Activated naive CD4-positive, alpha-beta T cell (primary cell): ENCODE measurements around the gene PPP1R15B.
A peak's percentile ranks its signal among the peaks of the same experiment; 100 is the strongest.

Source experiments
- DNase-seq, 4 experiments: peaks; one replicate each; lab custom pipeline; 2025; lab: John Stamatoyannopoulos, UW

The PPP1R15B gene

DNA sequence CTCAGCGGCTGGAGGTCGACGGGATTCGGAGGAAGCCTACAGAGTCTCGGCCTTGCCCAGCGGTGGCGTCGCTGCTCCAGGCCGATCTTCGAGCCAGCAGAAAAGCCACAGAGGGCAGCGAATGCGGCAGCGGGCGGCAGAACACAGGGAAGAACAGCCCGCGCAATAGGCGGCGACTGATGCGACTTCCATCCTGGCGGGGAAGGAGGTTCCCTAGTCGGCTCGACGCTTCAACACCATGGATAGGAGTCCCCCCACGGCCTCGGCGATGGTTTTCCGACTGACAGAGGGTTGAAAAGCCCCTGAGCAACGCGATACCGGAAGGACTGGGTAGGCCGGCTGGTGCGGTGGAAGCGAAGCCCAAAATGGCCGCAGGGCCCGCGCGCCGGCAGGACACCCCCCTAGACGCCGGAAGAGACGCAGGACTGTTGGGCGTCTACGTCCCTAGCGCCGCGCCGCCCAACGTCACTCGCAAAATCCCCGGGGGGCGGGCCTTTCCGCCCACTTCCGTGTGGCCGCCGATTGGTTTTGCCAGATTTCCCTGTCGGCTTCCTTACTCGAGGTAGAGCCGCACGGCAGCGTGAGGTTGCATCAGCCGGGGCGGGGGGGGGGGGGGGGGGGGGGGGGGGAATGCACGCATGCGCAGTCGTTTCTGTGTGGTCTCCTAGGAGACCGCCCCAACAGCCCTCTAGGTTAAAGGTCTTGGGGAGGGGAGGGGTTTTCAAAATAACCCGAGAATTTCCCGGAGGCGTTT lies at the start of gene PPP1R15B:
PPP1R15B (minus strand) TSS at position 367 of the 754 bp plus-strand sequence. CDS start 406 bp downstream, outside the sequence.
- peak; percentile 97 to 98 (median 97) for DNase-seq

DNA sequence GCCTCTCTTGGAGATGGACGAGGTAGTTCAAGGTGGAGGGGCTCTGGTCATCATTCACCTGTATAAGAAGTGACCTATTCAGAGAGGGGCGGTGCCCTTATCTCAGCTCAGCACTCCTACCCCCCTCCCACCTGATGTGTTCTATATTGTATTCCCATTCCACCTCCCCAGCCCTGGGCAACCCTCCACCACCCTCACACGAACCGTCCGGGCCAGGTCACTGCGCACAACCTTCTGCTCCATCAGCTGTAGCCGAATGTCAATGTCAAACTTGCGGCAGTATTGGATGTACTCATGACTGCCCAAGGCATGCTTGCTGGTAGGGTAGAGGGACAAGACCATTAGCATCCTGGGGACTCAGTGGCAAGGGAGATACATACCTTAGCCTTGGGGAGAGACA lies 48.7 kb upstream of the PPP1R15B start:
- no peak for DNase-seq

DNA sequence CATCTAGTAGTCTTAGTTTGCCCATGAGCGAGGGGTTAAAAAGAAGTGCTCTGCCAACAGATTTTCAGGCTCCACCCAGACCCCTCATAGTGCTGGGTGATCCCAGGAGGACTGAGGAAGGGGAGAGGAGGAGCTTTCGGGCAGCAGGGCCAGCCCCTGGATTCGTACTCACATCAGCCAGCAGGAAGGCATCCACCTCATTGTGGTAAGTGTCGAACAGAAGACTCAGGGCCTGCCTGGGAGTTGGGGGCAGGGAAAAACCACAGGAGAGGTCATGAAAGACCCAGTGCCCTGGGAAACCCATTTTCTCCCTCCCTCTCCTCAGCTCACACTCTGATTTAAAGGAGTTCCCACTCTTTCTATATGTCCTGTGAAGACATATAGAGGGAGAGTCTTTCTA lies 48.1 kb upstream of the PPP1R15B start:
- no peak for DNase-seq

DNA sequence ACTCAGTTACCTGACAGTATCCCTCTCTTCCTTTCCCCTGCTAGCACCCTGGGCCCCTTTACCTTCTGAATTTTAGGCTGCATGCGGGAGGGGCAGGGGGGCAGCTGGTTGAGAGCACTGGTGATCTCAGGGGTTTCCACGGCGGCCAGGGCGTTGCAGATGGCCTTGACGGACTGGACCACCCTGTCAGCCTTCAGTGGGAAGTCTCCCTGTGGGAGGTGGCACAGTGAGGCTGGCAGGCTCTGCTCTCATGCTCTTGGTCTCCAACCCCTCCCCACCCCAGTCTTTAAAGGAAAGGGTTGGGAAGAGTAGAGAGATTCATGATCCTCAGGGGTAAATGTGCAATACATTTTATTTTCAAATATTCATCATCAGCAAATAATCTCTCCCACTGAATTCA lies 46.0 kb upstream of the PPP1R15B start:
- no peak for DNase-seq

DNA sequence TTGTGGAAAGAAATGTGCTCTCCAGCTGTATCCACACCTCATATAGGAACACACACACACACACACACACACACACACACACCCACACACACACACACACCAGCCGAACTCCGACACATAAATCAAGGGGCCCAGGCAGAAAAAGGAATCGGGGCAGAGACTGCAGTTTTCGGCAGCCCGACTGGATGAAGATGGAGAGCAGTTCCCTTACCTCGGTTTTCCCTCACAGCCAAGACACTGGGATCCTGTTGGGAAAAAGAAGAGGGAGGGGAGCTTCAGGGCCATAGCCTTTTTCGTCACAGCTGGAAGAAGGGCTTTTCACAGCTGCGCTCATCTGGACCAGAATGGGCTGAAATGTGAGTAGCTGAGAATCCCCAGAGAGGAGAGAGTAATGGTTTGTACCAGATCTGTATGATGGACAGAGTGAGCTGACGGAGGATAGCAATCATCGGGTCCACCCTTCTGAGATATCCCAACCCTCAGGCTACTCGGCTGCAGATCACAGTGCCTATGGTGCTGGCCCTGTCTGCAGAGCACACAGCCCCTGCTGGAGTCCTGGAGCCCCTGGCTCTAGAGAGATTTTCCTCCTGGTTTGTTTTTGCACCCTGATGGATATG lies 45.3 kb upstream of the PPP1R15B start:
- no peak for DNase-seq

DNA sequence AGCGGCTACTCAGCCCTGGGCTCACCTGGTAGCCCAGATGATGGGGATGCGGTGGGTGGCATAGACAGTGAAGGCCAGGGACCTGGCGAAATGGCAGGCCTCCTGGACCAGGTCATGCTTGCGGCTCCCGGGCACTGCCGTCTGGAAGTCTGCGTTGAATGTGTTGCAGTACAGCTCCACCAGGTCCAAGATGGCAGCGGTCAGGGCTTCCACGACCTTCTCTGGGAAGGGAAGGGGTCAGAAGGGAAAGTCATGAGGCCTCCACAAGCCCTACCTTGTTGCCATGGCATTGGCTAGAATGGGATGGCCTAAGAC lies 44.2 kb upstream of the PPP1R15B start:
- no peak for DNase-seq

DNA sequence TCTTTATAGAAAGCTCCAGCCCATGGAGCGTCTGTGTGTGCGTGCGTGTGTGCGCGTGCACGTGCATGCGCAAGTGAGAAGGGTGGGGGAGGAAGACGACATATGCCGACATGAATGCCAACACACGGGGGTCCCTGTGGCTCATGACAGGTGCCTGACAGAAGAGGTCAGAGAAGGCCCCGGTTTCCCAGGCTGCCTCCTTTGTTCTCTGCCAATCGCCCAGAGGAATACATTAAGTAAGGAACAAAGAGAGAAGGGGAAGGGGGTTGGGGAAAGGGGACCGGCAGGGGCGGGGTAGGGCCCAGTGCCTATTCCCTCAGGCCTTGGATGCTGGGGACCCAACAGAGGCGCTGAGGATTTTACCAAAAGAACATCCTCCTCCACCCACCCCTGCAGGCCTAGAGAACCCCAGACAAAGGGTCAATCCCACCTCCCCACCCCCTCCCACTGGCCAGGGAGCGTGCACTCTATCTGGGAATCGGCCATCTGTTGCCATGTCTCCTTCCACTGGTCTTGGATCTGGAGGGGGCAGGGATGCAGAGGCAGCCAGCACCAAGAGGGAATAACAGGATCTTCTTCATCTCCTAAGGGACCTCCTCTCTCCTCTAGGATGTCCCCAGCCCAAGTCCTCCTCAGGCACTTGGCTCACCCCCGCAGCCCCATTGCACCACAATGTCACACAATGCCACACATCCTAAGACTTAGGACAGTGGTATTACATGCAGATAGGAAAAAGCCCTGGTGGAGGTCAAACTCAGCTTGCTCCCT lies 43.6 kb upstream of the PPP1R15B start:
- DNase-seq, result no peak

DNA sequence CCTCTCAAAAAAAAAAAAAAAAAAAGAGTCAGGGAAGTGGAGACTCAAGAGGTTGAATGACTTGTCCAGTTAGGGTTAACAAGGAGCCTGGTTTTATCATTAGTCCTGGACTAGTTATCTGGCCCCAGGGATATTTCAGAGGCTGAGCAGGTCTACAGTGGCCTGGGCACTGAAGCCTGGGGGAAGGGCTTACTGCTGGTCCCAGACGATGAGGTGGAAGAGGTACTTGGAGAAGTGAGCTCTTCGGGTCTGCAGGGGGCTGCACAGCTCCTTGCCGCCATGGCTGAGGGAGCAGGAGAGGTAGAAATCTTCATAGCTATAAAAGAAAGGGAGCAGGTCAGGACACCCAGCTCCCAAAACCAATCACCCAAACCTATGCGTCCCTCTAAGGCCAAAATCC lies 42.9 kb upstream of the PPP1R15B start:
- DNase-seq, result no peak

DNA sequence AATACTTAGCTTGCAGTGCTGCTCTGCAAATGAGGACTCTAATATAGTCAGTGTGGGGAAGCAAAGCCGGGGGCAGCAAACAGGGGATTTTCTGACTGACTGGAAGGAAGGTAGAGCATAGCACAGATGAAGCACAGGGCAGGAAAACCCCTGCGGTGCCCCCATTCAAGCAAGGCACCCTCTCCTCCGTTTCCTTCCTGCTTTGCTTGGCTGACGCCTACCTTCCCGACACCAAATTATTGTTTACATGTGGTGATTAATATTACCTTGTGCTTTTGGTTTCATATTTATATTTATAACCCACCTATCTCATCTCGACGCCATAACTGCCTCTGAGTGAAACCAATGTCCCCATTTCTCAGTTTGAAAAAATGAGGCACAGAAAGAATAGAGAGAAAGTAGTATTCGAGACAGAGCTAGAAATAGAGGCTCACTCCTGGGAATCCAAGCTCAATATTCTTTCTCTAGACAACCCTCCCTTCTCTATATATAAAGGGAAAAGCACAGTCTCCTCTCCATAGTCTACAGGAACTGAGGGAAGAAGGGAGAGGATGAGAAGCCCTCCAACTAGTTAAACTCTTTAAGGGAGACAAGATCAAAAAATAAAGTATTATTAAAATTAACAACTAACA lies 41.6 kb upstream of the PPP1R15B start:
- peak in 3 of 4 experiments; percentile 10 to 39 (median 34) for DNase-seq

DNA sequence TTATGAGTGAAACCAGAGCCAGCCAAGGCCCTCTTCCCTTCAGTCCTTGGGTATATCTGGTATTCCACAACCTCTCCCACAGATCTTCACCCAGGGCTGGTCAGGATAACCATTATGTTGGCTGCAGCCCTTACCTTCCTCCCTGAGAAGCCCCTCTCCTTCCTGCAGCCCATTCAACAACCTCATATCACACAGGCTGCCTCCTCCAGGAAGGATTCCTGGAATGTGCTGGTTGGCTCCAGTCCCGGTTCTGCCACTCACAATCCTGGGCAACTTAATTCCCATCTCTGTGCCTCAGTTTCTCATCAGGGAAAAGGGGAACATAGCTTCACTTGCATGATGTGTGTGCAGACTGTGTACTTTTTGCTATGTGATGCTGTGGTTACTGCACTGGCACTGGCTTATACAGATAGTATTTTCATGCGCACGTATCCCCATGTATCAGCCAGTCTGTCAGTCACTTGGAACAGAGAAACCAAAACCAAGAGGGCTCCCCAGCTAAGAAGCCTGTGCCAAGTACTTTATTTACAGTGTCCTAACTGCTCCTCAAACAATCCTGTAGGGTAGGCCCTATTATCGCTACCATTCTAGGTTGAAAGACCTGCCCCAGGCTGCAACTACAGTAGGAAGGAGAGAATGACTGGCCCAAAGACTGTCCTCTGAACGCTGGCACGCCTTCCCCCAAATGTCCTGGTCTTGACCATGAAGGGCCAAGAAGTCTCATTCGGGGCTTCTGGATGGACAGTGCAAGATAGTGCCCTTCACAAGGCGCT lies 39.9 kb upstream of the PPP1R15B start:
- no peak for DNase-seq

DNA sequence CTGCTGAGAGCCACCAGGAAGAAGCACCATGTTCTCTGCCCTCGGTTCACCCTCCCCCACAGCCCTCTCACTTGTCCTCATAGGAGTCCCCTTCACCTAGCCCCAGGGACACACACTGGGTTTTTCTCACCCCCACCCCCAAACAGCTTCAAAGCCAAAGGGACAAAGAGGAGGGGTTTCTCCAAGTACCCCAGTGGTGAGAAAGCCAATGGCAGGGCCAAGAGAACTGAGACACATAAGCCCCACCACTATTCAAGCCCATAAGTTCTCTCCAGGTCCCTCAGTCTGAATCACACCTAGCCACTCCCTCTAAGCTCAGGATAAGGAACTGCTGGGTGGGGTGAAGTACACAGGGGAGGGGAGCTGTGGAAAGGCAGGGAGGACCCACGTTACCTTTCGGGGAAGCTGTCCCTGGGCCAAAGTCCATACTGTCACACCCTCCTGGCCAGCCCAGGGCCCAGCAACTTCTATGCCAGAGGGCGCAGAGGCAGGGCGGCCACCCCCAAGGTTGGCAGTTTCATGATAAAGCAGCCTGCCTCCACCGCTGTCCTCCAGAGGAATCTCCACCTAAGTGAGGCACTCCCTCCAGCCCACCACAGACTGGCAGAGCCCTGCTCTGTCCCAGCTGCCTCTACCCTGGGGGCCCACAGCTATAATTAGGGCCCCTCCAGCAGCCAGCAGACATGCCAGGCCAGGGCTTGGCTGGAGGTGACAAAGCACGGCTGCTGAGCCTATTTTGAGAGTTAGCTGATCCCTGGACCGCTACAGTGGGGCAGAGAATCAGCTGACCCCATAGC lies 39.0 kb upstream of the PPP1R15B start:
- no peak for DNase-seq

DNA sequence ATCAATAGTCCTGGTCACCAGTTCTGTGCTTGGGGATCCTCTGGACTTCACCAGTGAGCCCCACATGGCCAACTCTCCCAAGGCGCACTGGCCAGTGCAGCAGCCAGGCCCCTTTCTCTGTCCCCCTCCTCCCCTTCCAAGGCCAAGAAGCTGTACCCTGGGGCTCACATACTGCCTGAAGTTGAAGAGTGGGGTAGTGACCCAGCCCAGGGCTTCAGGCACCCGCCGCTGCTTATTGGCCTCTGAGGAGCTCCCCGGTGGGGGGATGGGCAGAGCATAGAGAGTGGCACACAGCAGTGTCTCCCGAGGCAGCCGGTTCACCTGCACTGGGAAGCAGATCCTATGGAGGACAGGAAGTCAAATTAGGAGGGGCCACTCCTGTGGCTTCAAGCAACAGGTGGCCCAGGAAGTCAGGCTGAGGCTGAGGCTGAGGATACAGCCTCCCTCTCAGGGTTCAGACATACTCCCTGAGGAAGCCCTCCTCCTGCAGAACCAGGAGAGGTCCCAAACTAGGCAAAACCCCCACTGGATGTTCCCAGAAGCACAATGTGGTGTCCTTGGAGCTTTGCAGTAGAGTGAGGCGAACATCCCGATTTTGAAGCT lies 38.2 kb upstream of the PPP1R15B start:
- DNase-seq, result no peak

DNA sequence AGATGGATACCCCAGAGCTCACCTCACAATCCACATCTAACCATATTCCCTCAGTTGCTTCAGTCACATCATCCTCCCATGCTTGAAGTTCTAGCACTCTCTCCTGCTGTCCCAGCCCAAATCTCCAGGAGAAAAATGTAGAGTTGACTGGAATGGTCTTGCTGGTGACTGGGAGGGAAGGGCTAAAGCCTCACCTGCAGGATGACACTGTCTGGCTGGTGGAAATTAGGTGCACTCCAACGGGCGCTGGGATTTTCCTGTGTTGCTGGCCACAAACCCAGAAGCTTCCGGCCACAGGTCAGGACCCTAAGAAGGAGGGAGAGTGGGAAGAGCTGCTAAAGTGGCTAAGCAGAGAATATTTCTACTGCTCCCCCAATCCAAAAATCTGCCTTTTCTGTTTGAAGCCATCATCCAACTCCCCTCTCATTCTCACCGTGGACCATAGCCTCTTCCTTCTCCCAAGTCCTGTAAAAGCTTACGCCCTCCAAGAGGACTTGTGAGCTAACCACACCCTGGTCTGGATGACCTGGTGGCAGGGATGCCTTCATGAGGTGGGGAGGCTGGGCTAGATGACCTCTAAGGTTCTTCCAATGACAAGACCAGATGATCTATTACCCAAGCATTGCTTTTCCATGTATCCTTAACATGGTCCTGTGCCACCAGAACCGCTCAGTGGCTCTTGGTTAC lies 37.5 kb upstream of the PPP1R15B start:
- DNase-seq, result no peak

DNA sequence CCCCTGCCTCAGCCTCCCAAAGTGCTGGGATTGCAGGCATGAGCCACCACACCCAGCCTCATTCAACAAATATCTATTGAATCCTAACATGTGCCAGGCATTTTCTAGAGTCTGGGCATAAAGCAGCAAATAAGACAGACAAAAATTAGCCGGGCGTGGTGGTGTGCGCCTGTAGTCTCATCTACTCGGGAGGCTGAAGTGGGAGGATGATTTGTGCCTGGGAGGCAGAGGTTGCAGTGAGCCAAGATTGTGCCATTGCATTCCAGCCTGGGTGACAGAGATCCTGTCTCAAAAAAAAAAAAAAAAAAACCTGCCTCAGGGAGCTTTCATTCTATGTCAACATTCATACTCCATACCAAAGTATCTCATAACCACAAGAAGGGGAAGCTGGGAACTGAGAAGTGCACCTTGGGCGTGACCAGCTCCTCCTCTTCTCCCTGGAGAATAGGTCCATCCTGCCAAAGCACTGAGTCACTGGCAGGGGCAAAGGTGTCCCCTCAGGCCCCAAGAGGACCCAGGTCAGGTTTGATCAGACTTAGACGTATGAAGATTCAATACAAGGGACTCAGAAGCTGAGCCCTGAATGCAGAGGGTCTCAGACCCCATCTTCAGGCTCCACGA lies 36.8 kb upstream of the PPP1R15B start:
- DNase-seq, result no peak

DNA sequence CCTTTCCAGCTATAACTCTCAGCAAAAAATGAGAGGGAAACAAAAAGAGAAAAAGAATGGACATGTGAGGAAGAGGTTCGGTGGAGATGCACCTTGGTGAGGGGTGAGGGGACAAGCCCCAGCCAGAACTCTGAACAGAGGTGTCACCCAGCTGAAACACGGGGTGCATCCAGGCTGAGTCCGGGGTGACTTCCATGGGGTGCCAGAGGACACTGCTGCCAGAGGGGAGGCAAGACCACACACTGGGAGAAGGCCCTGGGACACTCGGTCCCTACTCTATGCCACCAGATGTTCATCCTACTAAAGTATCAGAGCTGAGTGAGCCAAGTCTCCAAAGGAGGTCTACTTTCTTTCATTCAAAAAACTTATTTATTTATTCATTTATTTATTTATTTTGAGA lies 36.1 kb upstream of the PPP1R15B start:
- DNase-seq, result no peak

DNA sequence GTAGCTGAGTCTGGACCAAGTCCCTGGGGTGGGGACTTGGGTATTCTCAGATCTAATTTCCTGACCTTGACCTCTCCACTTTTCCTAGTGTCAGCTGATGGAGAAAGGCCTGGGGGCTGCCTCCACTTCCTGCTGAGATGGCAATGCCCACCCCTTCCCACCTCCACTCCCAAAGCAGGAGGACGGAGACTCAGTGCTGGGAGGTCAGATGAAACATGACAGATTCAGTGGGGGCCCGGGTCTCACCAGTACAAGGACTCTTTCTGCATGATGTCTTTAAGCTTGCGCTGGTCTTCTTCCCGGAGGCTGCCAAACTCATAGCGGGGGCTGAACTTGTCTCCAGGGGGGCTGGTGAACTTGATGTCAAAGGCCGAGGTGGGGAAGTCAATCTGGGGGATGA lies 35.6 kb upstream of the PPP1R15B start:
- no peak for DNase-seq

DNA sequence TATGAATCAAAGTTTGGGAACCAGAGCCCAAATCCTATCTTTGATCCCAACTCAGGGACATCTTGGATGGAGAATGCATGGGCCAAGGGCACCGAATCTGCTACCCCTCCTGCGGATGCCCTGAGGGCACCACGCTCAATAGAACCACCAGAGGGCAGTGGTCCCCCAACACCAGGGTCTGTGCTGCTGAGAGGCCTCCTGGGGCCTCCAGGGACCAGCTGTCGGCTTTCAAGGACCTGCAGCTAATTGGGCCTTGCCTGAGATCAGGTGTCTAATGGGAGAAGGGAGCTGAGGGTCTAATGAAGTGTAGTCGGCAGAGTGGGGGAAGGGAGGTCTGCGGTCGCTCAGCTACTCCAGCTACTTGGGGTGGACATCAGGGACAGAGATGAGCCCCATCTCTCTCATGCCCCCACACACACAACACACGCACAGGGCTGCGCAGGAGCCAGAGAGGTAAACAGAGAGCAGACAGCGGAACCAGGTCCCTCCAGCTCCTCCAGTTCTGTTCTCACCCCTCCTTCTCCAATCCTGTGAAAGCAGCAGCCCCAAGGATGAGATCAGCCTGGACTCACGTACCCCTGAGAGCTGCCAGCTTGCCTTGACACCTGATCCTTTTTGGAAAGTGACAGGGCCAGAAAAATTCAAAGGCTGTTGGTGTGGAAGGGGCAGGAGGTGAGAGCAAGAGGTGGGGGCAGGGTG lies 34.9 kb upstream of the PPP1R15B start:
- DNase-seq, result peak; percentile 26 to 67 (median 55)

DNA sequence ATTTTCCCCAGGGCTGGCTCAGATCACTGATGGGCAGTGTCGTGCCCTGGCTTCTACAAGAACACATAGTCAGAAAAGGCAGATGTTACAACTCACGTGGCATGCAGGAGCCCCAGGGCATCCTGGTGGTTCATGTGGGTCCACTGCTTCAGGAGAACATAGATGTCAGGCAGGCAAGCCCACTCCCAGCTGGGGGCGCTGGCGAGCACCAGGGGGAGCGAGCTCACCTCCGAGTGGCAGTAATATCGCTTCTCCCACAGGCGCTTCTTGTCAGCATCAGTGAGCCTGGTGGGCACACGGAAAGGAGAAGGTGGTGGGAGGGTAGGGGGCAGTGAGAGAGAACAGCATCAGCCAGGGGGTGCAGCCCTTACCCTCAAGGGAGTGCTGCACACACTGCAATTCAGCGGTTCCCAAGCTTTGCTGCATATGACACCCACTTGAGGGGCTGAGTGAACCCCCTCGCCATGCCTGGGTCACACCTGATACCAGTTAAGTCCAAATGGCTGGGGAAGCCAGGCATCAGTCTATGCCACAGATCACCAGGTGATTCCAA lies 34.3 kb upstream of the PPP1R15B start:
- DNase-seq, result peak in 3 of 4 experiments; percentile 10 to 30 (median 14)
